Fibroblast of skin of left biceps (primary cell): ENCODE results near the gene CTNNA2.
"Not testable (repeated sequence)": the region's sequence is repeated elsewhere in the genome, so short reads cannot be mapped to it uniquely, and the experiment has no call there.

Source experiments
- DNase-seq, 2 experiments: peaks; one replicate each; pipeline ENCODE4 v3.0.0-alpha.2; 2013; ENCODE audit warnings: low read depth in 2 of 2

Gene CTNNA2

GRCh38 chr2:80028584-80028983, 515.7 kb downstream of the CTNNA2 start:
- no peak for DNase-seq

- DNase-seq, result no peak
Measured at GRCh38 chr2:80030135-80030534, 517.3 kb downstream of the CTNNA2 start.

- DNase-seq, result not testable (repeated sequence)
Measured at GRCh38 chr2:80032684-80033083, 519.8 kb downstream of the CTNNA2 start.

- no peak for DNase-seq
Measured at GRCh38 chr2:80035749-80036285, 523.0 kb downstream of the CTNNA2 start.

GRCh38 chr2:80037310-80037709, 524.5 kb downstream of the CTNNA2 start:
- DNase-seq, result no peak

GRCh38 chr2:80040226-80040625, 527.4 kb downstream of the CTNNA2 start:
- no peak for DNase-seq

GRCh38 chr2:80042635-80043034, 529.8 kb downstream of the CTNNA2 start:
- no peak for DNase-seq

- DNase-seq, result no peak
Measured at GRCh38 chr2:80048296-80048695, 535.4 kb downstream of the CTNNA2 start.

- no peak for DNase-seq
Measured at GRCh38 chr2:80050246-80050645, 537.4 kb downstream of the CTNNA2 start.

GRCh38 chr2:80053522-80054345, 540.9 kb downstream of the CTNNA2 start:
- no peak for DNase-seq

- no peak for DNase-seq
Measured at GRCh38 chr2:80054346-80054675, 541.5 kb downstream of the CTNNA2 start.

GRCh38 chr2:80057956-80058355, 545.1 kb downstream of the CTNNA2 start:
- DNase-seq, result no peak

- no peak for DNase-seq
Measured at GRCh38 chr2:80058562-80058961, 545.7 kb downstream of the CTNNA2 start.

- DNase-seq, result no peak
Measured at GRCh38 chr2:80059447-80059846, 546.6 kb downstream of the CTNNA2 start.

- no peak for DNase-seq
Measured at GRCh38 chr2:80061881-80062280, 549.0 kb downstream of the CTNNA2 start.

GRCh38 chr2:80062298-80062697, 549.4 kb downstream of the CTNNA2 start:
- DNase-seq, result no peak

- no peak for DNase-seq
Measured at GRCh38 chr2:80068038-80068731, 555.3 kb downstream of the CTNNA2 start.

- DNase-seq, result no peak
Measured at GRCh38 chr2:80070587-80070986, 557.7 kb downstream of the CTNNA2 start.

GRCh38 chr2:80071941-80072340, 559.1 kb downstream of the CTNNA2 start:
- DNase-seq, result no peak

GRCh38 chr2:80073134-80073561, 560.3 kb downstream of the CTNNA2 start:
- DNase-seq, result peak; percentile 28

GRCh38 chr2:80074321-80075070, 561.6 kb downstream of the CTNNA2 start:
- no peak for DNase-seq

GRCh38 chr2:80075719-80076118, 562.9 kb downstream of the CTNNA2 start:
- no peak for DNase-seq
